ENCODE measurements around the gene ZNF574.

GRCh38 chr19:42075364-42075615, 676 bp upstream of the ZNF574 start:
- TF ChIP-seq CHD7 (IDR thresholded peaks at IDR 0.05; ENCODE audit: insufficient replicate concordance, low read length) (no peak), SRF (IDR thresholded peaks at IDR 0.05; ENCODE audit: low read depth, low read length) (no peak), CTCF (IDR thresholded peaks at IDR 0.05; ENCODE audit: control extremely low read depth in 1 of 3, insufficient read depth in 1 of 3, low read depth in 1 of 3, low read length in 3 of 3) (no peak), MAFK (IDR thresholded peaks at IDR 0.05; ENCODE audit: low read depth, low read length) (no peak), CBX8 (IDR thresholded peaks at IDR 0.05; ENCODE audit: borderline replicate concordance, low read depth, low read length) (no peak), RAD21 (IDR thresholded peaks at IDR 0.05 in 1 of 2, conservative IDR thresholded peaks at IDR 0.05 in 1 of 2; ENCODE audit: low read depth in 2 of 2, low read length in 2 of 2) (no peak), PHF8 (conservative IDR thresholded peaks at IDR 0.05; ENCODE audit: low read depth, low read length) (no peak), SP4 (IDR thresholded peaks at IDR 0.05; ENCODE audit: low read length) (no peak), RFX5 (IDR thresholded peaks at IDR 0.05; ENCODE audit: borderline replicate concordance, low read depth, low read length) (no peak), POLR2A (IDR thresholded peaks at IDR 0.05; ENCODE audit: control extremely low read depth in 1 of 2, low read depth in 2 of 2, low read length in 2 of 2) (no peak), YY1 (IDR thresholded peaks at IDR 0.05; ENCODE audit: low read depth, low read length) (no peak), JUND (IDR thresholded peaks at IDR 0.05; ENCODE audit: low read length) (no peak)
